GM12878 (cell line): ENCODE results near the gene RFC4. TPM values are rescaled to one million over a fixed set of nuclear protein-coding genes. Genes with fewer than 3 reads are reported as not detected.
A peak's percentile ranks its signal among the peaks of the same experiment; 100 is the strongest.

Source experiments
- ATF2 ChIP-seq: IDR thresholded peaks from 2 replicates; pipeline ENCODE4 v1.6.1; 2012; ENCODE audit warnings: low read length, inconsistent platforms
- HCFC1 ChIP-seq: fragments of 150-350 bp; IDR thresholded peaks from 2 replicates; pipeline ENCODE4 v1.6.1; 2014; ENCODE audit warnings: low read length
- IRF3 ChIP-seq: fragments of 450-650 bp; IDR thresholded peaks from 2 replicates; pipeline ENCODE4 v1.6.1; 2014; ENCODE audit warnings: mild to moderate bottlenecking
- polyA plus RNA-seq, 11 experiments: library from polyadenylated mRNA; depleted of rRNA in 4 of 11; unstranded in 6 of 11; stranded (reverse) in 5 of 11; fragments of >200 nt; fragmentation: Nextera tagmentation in 4 of 11; fragmentation: Illumina TruSeq in 1 of 11; extraction: Ambion mirVana in 4 of 11; extraction: Trizol in 1 of 11; gene quantifications; 1 replicate in 1 of 11; 2 replicates in 10 of 11; pipeline versions ENCODE4 v1.2.1 to v1.2.3, GENCODE V29; 2011 to 2016; ENCODE audit warnings: inconsistent platforms in 2 of 11, missing spikeins in 2 of 11, low read depth in 1 of 11
- total RNA-seq, 4 experiments: library from RNA; depleted of rRNA in 3 of 4; stranded (reverse); fragments of >200 nt in 3 of 4; fragmentation: Illumina TruSeq in 1 of 4; extraction: Trizol in 1 of 4; gene quantifications; 2 replicates each; pipeline versions ENCODE4 v1.2.1 to v1.2.3, GENCODE V29; 2013 to 2021
- TF ChIP-seq, protein P1 (sequence below): IDR thresholded peaks from 2 replicates; pipeline ENCODE4 v1.6.1; 2011; ENCODE audit warnings: borderline replicate concordance, low read depth, mild to moderate bottlenecking, moderate library complexity, low read length; ENCODE audit not compliant: insufficient read depth, poor library complexity, severe bottlenecking
- TF ChIP-seq, protein P2 (sequence below): fragments of 450-650 bp; IDR thresholded peaks from 2 replicates; pipeline ENCODE4 v1.6.1; 2016; ENCODE audit warnings: mild to moderate bottlenecking, moderate library complexity, borderline replicate concordance
- TF ChIP-seq, protein P3 (sequence below): fragments of 450-650 bp; IDR thresholded peaks from 2 replicates; pipeline ENCODE4 v1.6.1; 2017; ENCODE audit warnings: mild to moderate bottlenecking, moderate library complexity
- TF ChIP-seq, protein P4 (sequence below): fragments of 450-650 bp; IDR thresholded peaks from 2 replicates; pipeline ENCODE4 v1.6.1; 2017; ENCODE audit warnings: mild to moderate bottlenecking, moderate library complexity

RFC4 gene
- total and polyA plus RNA-seq, 10 of the 15 experiments (the other 5 are each of a cell fraction or from before 2014, with no cell fraction given), result 49.1 to 144 (median 112) TPM

DNA sequence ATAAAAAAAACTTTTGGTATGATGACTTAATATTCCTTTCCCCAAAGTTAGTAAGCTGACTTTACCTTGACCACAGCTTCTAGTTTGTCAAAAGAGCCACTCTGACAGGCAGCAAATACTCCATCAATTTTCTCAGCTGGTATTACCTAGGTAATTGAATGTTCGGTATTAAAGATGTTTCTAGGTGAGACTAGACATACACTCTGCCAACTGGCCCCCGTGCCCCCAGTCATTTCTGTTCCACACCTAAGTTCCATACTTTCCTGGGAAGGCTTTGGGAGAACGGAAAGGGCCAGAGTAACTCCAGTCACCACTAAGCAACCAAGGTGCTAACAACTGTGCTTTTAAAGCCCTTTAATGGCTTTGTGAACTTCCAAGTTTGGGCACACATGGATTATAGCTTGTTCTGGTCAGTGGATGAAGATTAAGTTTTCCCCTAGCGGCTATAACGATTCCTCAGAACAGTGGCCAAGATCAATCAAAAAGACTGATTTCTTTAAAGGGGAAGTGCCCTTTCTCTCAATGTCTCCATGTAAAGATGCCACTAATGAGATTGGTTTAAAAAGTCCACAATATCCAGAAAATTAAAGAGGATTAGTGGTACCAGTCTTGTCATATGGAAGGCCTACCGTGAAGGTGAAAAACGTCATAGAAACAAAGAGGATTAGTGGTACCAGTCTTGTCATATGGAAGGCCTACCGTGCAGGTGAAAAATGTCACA lies 15.9 kb downstream of the RFC4 start (continued):
- TF ChIP-seq, protein P1, sequence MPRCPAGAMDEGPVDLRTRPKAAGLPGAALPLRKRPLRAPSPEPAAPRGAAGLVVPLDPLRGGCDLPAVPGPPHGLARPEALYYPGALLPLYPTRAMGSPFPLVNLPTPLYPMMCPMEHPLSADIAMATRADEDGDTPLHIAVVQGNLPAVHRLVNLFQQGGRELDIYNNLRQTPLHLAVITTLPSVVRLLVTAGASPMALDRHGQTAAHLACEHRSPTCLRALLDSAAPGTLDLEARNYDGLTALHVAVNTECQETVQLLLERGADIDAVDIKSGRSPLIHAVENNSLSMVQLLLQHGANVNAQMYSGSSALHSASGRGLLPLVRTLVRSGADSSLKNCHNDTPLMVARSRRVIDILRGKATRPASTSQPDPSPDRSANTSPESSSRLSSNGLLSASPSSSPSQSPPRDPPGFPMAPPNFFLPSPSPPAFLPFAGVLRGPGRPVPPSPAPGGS, result peak; percentile 62
- TF ChIP-seq, protein P2, sequence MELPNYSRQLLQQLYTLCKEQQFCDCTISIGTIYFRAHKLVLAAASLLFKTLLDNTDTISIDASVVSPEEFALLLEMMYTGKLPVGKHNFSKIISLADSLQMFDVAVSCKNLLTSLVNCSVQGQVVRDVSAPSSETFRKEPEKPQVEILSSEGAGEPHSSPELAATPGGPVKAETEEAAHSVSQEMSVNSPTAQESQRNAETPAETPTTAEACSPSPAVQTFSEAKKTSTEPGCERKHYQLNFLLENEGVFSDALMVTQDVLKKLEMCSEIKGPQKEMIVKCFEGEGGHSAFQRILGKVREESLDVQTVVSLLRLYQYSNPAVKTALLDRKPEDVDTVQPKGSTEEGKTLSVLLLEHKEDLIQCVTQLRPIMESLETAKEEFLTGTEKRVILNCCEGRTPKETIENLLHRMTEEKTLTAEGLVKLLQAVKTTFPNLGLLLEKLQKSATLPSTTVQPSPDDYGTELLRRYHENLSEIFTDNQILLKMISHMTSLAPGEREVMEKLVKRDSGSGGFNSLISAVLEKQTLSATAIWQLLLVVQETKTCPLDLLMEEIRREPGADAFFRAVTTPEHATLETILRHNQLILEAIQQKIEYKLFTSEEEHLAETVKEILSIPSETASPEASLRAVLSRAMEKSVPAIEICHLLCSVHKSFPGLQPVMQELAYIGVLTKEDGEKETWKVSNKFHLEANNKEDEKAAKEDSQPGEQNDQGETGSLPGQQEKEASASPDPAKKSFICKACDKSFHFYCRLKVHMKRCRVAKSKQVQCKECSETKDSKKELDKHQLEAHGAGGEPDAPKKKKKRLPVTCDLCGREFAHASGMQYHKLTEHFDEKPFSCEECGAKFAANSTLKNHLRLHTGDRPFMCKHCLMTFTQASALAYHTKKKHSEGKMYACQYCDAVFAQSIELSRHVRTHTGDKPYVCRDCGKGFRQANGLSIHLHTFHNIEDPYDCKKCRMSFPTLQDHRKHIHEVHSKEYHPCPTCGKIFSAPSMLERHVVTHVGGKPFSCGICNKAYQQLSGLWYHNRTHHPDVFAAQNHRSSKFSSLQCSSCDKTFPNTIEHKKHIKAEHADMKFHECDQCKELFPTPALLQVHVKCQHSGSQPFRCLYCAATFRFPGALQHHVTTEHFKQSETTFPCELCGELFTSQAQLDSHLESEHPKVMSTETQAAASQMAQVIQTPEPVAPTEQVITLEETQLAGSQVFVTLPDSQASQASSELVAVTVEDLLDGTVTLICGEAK, result no peak
- TF ChIP-seq IRF3, result no peak
- TF ChIP-seq, protein P3, sequence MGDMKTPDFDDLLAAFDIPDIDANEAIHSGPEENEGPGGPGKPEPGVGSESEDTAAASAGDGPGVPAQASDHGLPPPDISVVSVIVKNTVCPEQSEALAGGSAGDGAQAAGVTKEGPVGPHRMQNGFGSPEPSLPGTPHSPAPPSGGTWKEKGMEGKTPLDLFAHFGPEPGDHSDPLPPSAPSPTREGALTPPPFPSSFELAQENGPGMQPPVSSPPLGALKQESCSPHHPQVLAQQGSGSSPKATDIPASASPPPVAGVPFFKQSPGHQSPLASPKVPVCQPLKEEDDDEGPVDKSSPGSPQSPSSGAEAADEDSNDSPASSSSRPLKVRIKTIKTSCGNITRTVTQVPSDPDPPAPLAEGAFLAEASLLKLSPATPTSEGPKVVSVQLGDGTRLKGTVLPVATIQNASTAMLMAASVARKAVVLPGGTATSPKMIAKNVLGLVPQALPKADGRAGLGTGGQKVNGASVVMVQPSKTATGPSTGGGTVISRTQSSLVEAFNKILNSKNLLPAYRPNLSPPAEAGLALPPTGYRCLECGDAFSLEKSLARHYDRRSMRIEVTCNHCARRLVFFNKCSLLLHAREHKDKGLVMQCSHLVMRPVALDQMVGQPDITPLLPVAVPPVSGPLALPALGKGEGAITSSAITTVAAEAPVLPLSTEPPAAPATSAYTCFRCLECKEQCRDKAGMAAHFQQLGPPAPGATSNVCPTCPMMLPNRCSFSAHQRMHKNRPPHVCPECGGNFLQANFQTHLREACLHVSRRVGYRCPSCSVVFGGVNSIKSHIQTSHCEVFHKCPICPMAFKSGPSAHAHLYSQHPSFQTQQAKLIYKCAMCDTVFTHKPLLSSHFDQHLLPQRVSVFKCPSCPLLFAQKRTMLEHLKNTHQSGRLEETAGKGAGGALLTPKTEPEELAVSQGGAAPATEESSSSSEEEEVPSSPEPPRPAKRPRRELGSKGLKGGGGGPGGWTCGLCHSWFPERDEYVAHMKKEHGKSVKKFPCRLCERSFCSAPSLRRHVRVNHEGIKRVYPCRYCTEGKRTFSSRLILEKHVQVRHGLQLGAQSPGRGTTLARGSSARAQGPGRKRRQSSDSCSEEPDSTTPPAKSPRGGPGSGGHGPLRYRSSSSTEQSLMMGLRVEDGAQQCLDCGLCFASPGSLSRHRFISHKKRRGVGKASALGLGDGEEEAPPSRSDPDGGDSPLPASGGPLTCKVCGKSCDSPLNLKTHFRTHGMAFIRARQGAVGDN, result no peak
- TF ChIP-seq, protein P4, sequence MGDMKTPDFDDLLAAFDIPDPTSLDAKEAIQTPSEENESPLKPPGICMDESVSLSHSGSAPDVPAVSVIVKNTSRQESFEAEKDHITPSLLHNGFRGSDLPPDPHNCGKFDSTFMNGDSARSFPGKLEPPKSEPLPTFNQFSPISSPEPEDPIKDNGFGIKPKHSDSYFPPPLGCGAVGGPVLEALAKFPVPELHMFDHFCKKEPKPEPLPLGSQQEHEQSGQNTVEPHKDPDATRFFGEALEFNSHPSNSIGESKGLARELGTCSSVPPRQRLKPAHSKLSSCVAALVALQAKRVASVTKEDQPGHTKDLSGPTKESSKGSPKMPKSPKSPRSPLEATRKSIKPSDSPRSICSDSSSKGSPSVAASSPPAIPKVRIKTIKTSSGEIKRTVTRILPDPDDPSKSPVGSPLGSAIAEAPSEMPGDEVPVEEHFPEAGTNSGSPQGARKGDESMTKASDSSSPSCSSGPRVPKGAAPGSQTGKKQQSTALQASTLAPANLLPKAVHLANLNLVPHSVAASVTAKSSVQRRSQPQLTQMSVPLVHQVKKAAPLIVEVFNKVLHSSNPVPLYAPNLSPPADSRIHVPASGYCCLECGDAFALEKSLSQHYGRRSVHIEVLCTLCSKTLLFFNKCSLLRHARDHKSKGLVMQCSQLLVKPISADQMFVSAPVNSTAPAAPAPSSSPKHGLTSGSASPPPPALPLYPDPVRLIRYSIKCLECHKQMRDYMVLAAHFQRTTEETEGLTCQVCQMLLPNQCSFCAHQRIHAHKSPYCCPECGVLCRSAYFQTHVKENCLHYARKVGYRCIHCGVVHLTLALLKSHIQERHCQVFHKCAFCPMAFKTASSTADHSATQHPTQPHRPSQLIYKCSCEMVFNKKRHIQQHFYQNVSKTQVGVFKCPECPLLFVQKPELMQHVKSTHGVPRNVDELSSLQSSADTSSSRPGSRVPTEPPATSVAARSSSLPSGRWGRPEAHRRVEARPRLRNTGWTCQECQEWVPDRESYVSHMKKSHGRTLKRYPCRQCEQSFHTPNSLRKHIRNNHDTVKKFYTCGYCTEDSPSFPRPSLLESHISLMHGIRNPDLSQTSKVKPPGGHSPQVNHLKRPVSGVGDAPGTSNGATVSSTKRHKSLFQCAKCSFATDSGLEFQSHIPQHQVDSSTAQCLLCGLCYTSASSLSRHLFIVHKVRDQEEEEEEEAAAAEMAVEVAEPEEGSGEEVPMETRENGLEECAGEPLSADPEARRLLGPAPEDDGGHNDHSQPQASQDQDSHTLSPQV, result no peak
- TF ChIP-seq ATF2, result 0 out of 2 replicates have a peak, but pooled peaks have one; percentile 34
- no peak for TF ChIP-seq HCFC1
